HG03175 (cell line): Measurements from ENCODE around the gene SLC36A3.
A peak's percentile ranks its signal among the peaks of the same experiment; 100 is the strongest.
"Not testable (repeated sequence)": the region's sequence is repeated elsewhere in the genome, so short reads cannot be mapped to it uniquely, and the experiment has no call there.

Experiments used
- ATAC-seq: cut with Tn5 transposase; IDR thresholded peaks from one replicate; pipeline ENCODE4 v1.9.1; 2021; ENCODE audit warnings: mild to moderate bottlenecking, moderate library complexity; ENCODE audit not compliant: unreplicated experiment

SLC36A3 gene

DNA sequence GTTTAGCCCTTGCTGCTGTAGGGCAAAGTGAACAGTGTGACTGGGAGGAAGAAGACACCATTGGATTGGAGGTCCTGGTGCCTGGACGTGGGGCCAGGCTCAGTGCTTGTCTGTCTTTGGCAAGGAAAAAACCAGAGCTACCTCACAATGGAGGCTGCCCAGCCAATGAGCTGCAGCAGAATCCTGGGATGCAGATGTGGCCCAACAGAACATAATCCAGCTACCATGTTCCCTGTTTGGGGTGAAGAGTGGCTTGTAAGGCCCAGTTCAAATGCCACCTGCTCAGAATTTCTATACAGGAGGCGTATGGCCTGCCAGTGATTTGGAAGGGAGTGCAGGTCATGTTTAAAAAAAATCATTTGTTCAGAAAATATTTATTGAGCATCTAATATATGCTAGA is at the start of gene SLC36A3:
Gene SLC36A3, minus strand, starts transcription at position 101 of the 400 bp plus-strand sequence. CDS start 412 bp downstream, outside the sequence.
- no peak for ATAC-seq

GRCh38 chr5:151351671-151352070 is 48.1 kb upstream of the SLC36A3 start:
- no peak for ATAC-seq

DNA sequence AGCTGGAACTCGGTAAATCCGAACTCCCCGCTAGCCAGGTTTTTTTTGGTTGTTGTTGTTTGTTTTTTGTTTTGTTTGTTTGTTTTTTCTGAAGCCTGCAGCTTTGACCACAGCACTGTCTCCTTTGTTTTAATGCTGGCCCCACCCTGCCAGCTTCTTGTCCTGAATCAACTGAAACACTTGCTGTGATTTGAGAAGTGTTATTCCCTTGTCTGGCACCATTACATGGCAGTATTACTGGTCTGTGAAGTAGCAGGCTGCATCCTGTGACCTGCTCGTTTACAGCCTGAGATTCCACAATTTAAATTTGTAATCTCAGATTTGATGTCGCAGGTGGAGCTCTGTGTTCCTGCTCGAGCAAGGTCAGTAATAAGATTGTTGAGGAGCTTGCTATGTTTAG is 45.2 kb upstream of the SLC36A3 start:
- no peak for ATAC-seq

DNA sequence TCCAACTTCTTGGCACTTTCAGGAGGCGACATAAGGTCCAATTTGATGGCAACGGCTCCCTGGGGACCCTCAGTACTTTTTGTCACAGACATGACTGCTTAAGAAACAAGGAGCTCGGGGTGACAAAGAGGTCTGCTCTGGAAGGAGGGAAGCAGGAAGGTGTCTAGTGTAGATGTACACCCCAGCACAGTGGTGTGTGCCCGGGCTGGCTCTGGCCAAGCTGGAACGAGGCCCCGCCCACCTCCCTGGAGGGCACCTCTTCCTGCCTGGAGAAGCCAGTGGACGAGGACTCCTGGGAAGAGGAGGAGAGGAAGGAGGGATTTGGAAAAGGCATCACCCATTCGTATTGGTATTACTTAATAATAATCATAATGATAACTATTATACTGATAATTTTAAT is 43.8 kb upstream of the SLC36A3 start, which contains the start of gene SLC36A2:
Gene SLC36A2, minus strand, starts transcription at position 191 of the 400 bp plus-strand sequence. Its CDS starts 99 bp downstream, at position 92.
- ATAC-seq = no peak

GRCh38 chr5:151345808-151346478 is 42.4 kb upstream of the SLC36A3 start:
- ATAC-seq = no peak

GRCh38 chr5:151345187-151345807 is 41.7 kb upstream of the SLC36A3 start:
- ATAC-seq = no peak

DNA sequence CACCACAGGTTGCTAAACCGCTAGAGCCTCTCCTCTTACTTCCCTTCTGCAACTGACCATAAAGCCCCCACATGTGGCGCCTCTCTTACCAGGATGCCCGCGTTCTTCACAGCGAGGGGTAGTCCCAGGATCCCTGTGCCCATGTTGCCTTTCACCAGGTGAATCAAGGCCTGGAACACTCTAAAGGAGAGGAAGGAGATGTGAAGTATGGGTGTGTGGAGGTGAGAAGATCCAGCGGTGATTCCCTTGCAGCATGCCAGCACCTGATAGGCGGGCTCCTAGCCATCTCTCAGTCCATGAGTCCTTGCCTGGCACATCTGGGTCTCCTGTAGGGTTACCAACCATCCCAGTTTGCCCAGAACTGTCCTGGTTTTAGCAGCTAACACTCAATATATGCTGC is 40.5 kb upstream of the SLC36A3 start:
- ATAC-seq = no peak

GRCh38 chr5:151340004-151340403 is 36.4 kb upstream of the SLC36A3 start:
- ATAC-seq = no peak

- ATAC-seq = no peak
These were observed 35.2 kb upstream of the SLC36A3 start for GRCh38 chr5:151338734-151339133.

DNA sequence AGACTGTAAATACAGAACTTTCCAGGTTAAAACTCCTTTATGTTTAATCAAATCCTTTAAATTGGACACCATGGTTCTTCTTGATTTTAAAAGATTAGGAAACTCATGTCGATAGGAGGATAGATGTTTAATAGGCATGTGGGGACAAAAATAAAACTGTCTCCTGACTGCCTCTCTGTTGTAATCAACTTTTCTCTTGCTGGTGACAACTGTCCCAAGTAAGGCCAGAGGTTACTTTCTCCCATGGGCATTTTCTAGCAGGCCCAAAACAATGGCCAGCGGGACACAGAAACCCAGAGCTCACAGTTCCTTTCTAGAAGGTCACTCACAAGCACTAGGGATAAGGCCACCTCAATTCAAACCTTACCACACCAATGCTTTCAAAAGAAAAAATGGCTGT is 29.3 kb upstream of the SLC36A3 start:
- no peak for ATAC-seq

GRCh38 chr5:151328734-151329133 is 25.2 kb upstream of the SLC36A3 start:
- no peak for ATAC-seq

DNA sequence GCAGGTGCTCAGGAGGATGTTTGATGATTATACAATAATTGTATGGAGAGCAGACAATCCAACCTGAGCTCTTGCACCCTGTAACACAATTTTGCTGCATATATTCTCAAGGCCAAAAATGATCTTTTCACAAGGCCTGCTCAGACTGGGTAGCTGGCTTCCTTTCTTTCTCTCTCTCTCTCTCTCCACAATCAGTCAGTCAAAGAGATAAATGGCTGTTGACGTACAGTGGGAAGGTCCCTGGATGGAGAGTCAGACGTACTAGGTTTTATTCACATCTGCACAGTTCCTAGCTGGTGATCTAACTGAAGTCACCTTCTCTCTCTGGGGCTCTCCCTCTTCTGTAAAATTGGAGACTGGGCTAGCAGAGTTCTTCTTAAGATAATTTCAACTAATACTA is 24.0 kb upstream of the SLC36A3 start:
- ATAC-seq = no peak

DNA sequence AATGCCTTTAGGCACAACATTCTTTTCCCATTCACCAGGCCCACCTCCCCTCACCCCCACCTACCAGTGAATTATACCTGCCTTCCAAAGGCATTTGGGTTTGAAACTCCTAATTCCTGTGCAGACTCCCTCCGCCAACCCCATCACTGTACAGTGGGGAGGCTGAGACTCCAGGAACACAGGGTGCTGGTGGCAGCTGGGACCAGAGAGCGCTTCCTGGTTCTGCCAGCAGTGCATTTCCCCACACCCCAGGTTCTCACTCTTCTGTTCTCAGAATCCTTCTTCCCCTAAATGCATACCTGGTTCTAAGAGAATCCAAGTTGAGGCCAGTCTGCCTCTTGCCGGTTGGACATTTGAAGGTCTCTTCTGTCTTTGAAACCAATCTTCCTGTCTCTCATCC is 22.7 kb upstream of the SLC36A3 start:
- no peak for ATAC-seq

- ATAC-seq = no peak
These were observed 16.9 kb upstream of the SLC36A3 start for GRCh38 chr5:151320481-151320880.

DNA sequence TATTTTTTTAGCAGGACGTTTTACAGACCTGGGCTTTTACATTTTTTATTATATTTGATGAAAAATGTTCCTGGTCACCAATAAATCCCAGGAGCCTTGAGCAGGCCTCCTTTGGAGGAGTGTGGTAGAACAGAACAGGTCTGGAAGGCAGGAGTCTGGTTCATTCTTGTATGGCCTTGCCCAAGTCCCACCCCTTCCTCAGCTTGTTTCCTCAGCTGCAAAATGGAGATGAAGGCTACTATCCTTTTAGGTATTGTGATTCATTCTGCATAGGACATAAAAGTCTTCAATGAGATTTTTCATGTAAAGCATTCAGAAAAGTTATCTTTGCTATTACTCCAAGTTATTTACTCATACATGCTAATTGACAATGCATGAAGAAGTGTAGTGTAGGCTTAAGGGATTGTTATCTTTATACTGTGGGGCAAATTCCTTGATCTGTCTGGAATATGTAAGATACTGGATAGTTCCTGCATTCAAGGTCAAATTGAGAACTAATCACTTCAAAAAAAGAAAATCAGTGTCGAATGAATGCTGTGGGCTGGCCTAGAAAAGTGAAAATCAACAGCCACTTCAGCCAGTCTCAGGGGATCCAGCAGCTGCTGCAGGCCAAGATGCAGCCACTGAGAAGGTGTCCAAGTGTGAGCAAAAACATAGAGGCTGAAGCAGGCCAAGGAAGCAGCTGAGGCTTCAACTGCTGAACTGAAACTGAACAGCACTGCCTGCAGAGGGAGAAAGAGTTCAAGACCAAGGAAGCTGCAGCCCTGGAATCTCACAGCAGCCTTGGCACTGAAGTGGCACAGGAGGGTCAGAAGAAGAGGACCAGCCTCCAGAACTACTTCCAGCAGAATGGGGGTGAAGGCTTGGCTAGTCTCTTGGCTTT is 15.5 kb upstream of the SLC36A3 start:
- peak; percentile 78 for ATAC-seq

- no peak for ATAC-seq
These were observed 14.3 kb upstream of the SLC36A3 start for GRCh38 chr5:151317871-151318270.

GRCh38 chr5:151315998-151316597 is 12.5 kb upstream of the SLC36A3 start:
- peak; percentile 81 for ATAC-seq

- no peak for ATAC-seq
These were observed 9.8 kb upstream of the SLC36A3 start for GRCh38 chr5:151313357-151313756.

DNA sequence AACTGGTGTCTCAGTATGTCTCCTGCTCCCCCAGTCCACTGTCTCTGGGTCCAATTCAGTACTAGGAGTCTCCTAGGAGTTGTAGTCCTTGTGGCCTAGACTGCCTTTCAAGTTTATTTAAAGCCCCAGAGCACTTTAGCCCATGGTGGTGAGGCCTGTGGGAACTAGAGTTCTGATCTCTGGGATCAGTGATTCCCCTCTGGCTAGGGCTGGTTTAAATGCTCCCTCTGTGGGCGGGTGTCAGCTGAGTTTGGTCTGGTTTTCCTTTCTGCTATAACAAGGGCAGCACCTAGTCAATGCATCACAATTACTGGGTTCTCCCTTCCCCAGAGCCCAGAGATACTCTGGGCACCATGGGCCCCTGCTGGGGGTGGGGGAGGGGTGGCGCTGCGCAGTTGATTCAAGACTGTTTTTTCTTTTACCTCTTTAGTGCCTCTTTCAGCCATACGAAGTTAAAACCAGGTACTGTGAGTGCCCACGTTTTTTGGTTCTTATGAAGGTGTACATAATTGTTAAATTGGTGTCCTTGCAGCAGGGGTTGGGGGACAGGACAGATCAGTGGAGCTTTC is 9.3 kb upstream of the SLC36A3 start:
- no peak for ATAC-seq

DNA sequence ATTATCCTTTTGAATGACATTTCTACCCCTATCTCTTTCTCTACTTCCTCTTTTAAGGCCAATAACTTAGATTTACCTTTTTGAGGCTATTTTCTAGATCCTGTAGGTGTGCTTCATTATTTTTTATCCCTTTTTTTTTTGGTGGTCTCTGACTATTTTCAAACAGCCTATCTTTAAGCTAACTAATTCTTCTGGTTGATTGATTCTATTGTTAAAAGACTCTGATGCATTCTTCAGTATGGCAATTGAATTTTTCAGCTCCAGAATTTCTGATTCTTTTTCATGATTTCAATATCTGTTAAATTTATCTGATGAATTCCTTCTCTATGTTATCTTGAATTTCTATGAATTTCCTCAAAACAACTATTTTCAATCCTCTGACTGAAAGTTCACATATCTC is 7.4 kb upstream of the SLC36A3 start:
- no peak for ATAC-seq

DNA sequence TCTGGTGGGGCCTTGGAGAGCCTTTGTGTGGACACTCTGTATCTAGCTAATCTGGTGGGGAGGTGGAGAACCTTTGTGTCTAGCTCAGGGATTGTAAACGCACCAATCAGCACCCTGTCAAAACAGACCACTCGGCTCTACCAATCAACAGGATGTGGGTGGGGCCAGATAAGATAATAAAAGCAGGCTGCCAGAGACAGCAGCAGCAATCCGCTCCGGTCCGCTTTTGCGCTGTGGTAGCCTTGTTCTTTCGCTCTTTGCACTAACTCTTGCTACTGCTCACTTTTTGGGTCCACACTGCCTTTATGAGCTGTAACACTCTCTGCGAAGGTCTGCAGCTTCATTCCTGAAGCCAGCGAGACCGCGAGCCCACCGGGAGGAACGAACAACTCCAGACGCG is 6.3 kb upstream of the SLC36A3 start:
- ATAC-seq = not testable (repeated sequence)
